CD4-positive, CD25-positive, alpha-beta regulatory T cell (primary cell): ENCODE measurements around the gene GSTK1. TPM values are rescaled to one million over a fixed set of nuclear protein-coding genes. Genes with fewer than 3 reads are reported as not detected.

Experiments used
- ATAC-seq, 2 donors: fragments of 150-1000 bp; cut with Tn5 transposase; one replicate each; pipeline ENCODE4 v1.10.0; 2021; ENCODE audit warnings: low read depth in 2 of 2, moderate number of reproducible peaks in 2 of 2, moderate library complexity in 1 of 2
- DNase-seq, 3 donors: peaks; one replicate each; pipeline versions ENCODE4 v3.0.0 to v3.0.0-alpha.2; 2012 to 2022; ENCODE audit warnings: mixed read lengths in 1 of 3
- H3K27ac ChIP-seq: one replicate; pipeline ENCODE4 v1.7.0; 2013; ENCODE audit warnings: mild to moderate bottlenecking, low read length; ENCODE audit not compliant: insufficient read depth, poor library complexity, severe bottlenecking
- H3K27me3 ChIP-seq: one replicate; pipeline ENCODE4 v1.7.0; 2013; ENCODE audit warnings: low read length; ENCODE audit not compliant: control insufficient read depth, insufficient read depth
- H3K36me3 ChIP-seq: one replicate; pipeline ENCODE4 v1.7.0; 2013; ENCODE audit warnings: mild to moderate bottlenecking, low read length, moderate library complexity; ENCODE audit not compliant: control insufficient read depth, insufficient read depth
- H3K4me1 ChIP-seq: 2 replicates; pipeline ENCODE4 v1.7.0; 2013; ENCODE audit warnings: mild to moderate bottlenecking, low read length; ENCODE audit not compliant: insufficient read depth, control insufficient read depth, poor library complexity, severe bottlenecking
- H3K4me3 ChIP-seq: one replicate; pipeline ENCODE4 v1.7.0; 2013; ENCODE audit warnings: low read depth, mild to moderate bottlenecking, low read length, moderate library complexity
- H3K9me3 ChIP-seq, 2 experiments: 1 replicate in 1 of 2; 2 replicates in 1 of 2; pipeline ENCODE4 v1.7.0; 2013; ENCODE audit warnings: low read length in 2 of 2, mild to moderate bottlenecking in 1 of 2, moderate library complexity in 1 of 2; ENCODE audit not compliant: control insufficient read depth in 2 of 2
- H3K27ac Mint-ChIP-seq, 3 donors: one replicate each; pipeline ENCODE4 v1.8.0; 2020 to 2022; ENCODE audit warnings: mild to moderate bottlenecking in 3 of 3, mixed read lengths in 3 of 3, moderate library complexity in 2 of 3
- H3K27me3 Mint-ChIP-seq: one replicate; pipeline ENCODE4 v1.8.0; 2022; ENCODE audit warnings: mild to moderate bottlenecking, mixed read lengths
- H3K36me3 Mint-ChIP-seq: one replicate; pipeline ENCODE4 v1.8.0; 2020; ENCODE audit warnings: mixed read lengths
- H3K4me1 Mint-ChIP-seq, 4 donors: one replicate each; pipeline ENCODE4 v1.8.0; 2020 to 2022; ENCODE audit warnings: mixed read lengths in 4 of 4, mild to moderate bottlenecking in 1 of 4
- H3K4me3 Mint-ChIP-seq, 4 donors: one replicate each; pipeline ENCODE4 v1.8.0; 2020 to 2022; ENCODE audit warnings: mild to moderate bottlenecking in 4 of 4, mixed read lengths in 4 of 4, moderate library complexity in 3 of 4
- H3K9me3 Mint-ChIP-seq, 7 donors: one replicate each; pipeline ENCODE4 v1.8.0; 2020 to 2022; ENCODE audit warnings: mixed read lengths in 7 of 7, mild to moderate bottlenecking in 3 of 7, moderate library complexity in 2 of 7
- polyA plus RNA-seq, 4 donors: library from polyadenylated mRNA; unstranded; fragments of 300-500 nt; fragmentation: Illumina TruSeq; gene quantifications; one replicate each; pipeline ENCODE4 v1.2.3, GENCODE V29; 2021
- total RNA-seq: library from RNA; stranded (reverse); gene quantifications from one replicate; pipeline ENCODE4 v1.2.3, GENCODE V29; 2022

Gene GSTK1
- total and polyA plus RNA-seq, 5 donors from 2014 or later = 475 to 845 (median 697) TPM

- H3K4me3 Mint-ChIP-seq = no peak within 1 kb of the TSS
- no peak within 1 kb of the TSS for H3K27ac Mint-ChIP-seq
- no peaks in the 10 kb centered on the region for H3K36me3 Mint-ChIP-seq
- ATAC-seq (no peak), DNase-seq (no peak)
- H3K27me3 Mint-ChIP-seq = peaks cover 46% of the 10 kb centered on the region
- no peaks in the 10 kb centered on the region for H3K4me1 ChIP-seq
- H3K4me3 ChIP-seq = no peak within 1 kb of the TSS
- no peaks in the 10 kb centered on the region for H3K9me3 ChIP-seq
- no peaks in the 10 kb centered on the region for H3K4me1 Mint-ChIP-seq
- H3K9me3 Mint-ChIP-seq = peaks cover 0 to 6% (median 0%) of the 10 kb centered on the region in 7 donors
- no peaks in the 10 kb centered on the region for H3K36me3 ChIP-seq
- H3K27me3 ChIP-seq = peaks cover 10% of the 10 kb centered on the region
- H3K27ac ChIP-seq = no peak within 1 kb of the TSS
Observed at GRCh38 chr7:143221737-143222136, 41.5 kb upstream of the GSTK1 start, which contains the start of gene TAS2R40. Gene TAS2R40, plus strand, starts transcription at chr7:143222037. Its CDS starts 42 bp downstream, at chr7:143222079.

- no peak overlapping the region for H3K27ac ChIP-seq
- Mint-ChIP-seq H3K9me3 (peaks cover 0 to 6% (median 0%) of the 10 kb centered on the region in 7 donors), H3K4me1 (no peaks in the 10 kb centered on the region), H3K4me3 (no peak overlapping the region), H3K27me3 (peaks cover 38% of the 10 kb centered on the region), H3K36me3 (no peaks in the 10 kb centered on the region), H3K27ac (no peak overlapping the region)
- H3K4me1 ChIP-seq = no peaks in the 10 kb centered on the region
- H3K4me3 ChIP-seq = no peak overlapping the region
- H3K9me3 ChIP-seq = no peaks in the 10 kb centered on the region
- DNase-seq (no peak), ATAC-seq (no peak)
- H3K27me3 ChIP-seq = peaks cover 10% of the 10 kb centered on the region
- H3K36me3 ChIP-seq = no peaks in the 10 kb centered on the region
Observed at GRCh38 chr7:143222782-143223181, 40.5 kb upstream of the GSTK1 start.

- Mint-ChIP-seq H3K27me3 (peaks cover 34% of the 10 kb centered on the region), H3K9me3 (peaks cover 0 to 6% (median 0%) of the 10 kb centered on the region in 7 donors), H3K4me3 (no peak overlapping the region), H3K27ac (no peak overlapping the region), H3K4me1 (no peaks in the 10 kb centered on the region), H3K36me3 (no peaks in the 10 kb centered on the region)
- Histone ChIP-seq H3K36me3 (no peaks in the 10 kb centered on the region), H3K4me3 (no peak overlapping the region), H3K9me3 (no peaks in the 10 kb centered on the region), H3K27me3 (peaks cover 10% of the 10 kb centered on the region), H3K4me1 (no peaks in the 10 kb centered on the region), H3K27ac (no peak overlapping the region)
- DNase-seq (no peak), ATAC-seq (no peak)
Observed at GRCh38 chr7:143223784-143224183, 39.5 kb upstream of the GSTK1 start.

GRCh38 chr7:143225047-143225446 is 38.2 kb upstream of the GSTK1 start:
- Histone ChIP-seq H3K4me1 (no peaks in the 10 kb centered on the region), H3K27me3 (peaks cover 10% of the 10 kb centered on the region), H3K4me3 (no peak overlapping the region), H3K9me3 (no peaks in the 10 kb centered on the region), H3K36me3 (no peaks in the 10 kb centered on the region), H3K27ac (no peak overlapping the region)
- no peak overlapping the region for H3K4me3 Mint-ChIP-seq
- H3K27ac Mint-ChIP-seq = no peak overlapping the region
- no peaks in the 10 kb centered on the region for H3K36me3 Mint-ChIP-seq
- peaks cover 0 to 6% (median 0%) of the 10 kb centered on the region in 7 donors for H3K9me3 Mint-ChIP-seq
- H3K4me1 Mint-ChIP-seq = no peaks in the 10 kb centered on the region
- ATAC-seq (no peak), DNase-seq (no peak)
- peaks cover 35% of the 10 kb centered on the region for H3K27me3 Mint-ChIP-seq

GRCh38 chr7:143227806-143228205 is 35.4 kb upstream of the GSTK1 start:
- ATAC-seq (no peak), DNase-seq (no peak)
- H3K4me3 Mint-ChIP-seq = no peak overlapping the region
- no peak overlapping the region for H3K27ac ChIP-seq
- H3K27me3 Mint-ChIP-seq = peaks cover 25% of the 10 kb centered on the region
- H3K9me3 Mint-ChIP-seq = peaks cover 0 to 4% (median 0%) of the 10 kb centered on the region in 7 donors
- no peaks in the 10 kb centered on the region for H3K36me3 ChIP-seq
- H3K27ac Mint-ChIP-seq = no peak overlapping the region
- H3K4me1 ChIP-seq = no peaks in the 10 kb centered on the region
- H3K36me3 Mint-ChIP-seq = no peaks in the 10 kb centered on the region
- peaks cover 6% of the 10 kb centered on the region for H3K27me3 ChIP-seq
- H3K4me1 Mint-ChIP-seq = no peaks in the 10 kb centered on the region
- no peaks in the 10 kb centered on the region for H3K9me3 ChIP-seq
- no peak overlapping the region for H3K4me3 ChIP-seq

GRCh38 chr7:143229054-143229790 is 34.0 kb upstream of the GSTK1 start:
- ATAC-seq = no peak
- H3K36me3 ChIP-seq = no peaks in the 10 kb centered on the region
- peaks cover 0 to 1% (median 0%) of the 10 kb centered on the region in 7 donors for H3K9me3 Mint-ChIP-seq

GRCh38 chr7:143230602-143231457 is 32.4 kb upstream of the GSTK1 start:
- H3K9me3 ChIP-seq = peaks cover 3 to 4% of the 10 kb centered on the region in 2 experiments
- H3K4me1 ChIP-seq = no peaks in the 10 kb centered on the region
- no peak overlapping the region for H3K27ac Mint-ChIP-seq
- ATAC-seq (no peak), DNase-seq (no peak)
- no peaks in the 10 kb centered on the region for H3K36me3 Mint-ChIP-seq
- no peak overlapping the region for H3K4me3 Mint-ChIP-seq
- H3K36me3 ChIP-seq = no peaks in the 10 kb centered on the region
- peaks cover 45% of the 10 kb centered on the region for H3K27me3 Mint-ChIP-seq
- H3K27ac ChIP-seq = no peak overlapping the region
- H3K4me1 Mint-ChIP-seq = no peaks in the 10 kb centered on the region
- no peak overlapping the region for H3K4me3 ChIP-seq
- H3K9me3 Mint-ChIP-seq = peaks cover 0 to 6% (median 0%) of the 10 kb centered on the region in 7 donors
- H3K27me3 ChIP-seq = peaks cover 1% of the 10 kb centered on the region

More at GRCh38 chr7:143229054-143229790, 34.0 kb upstream of the GSTK1 start:
- no peaks in the 10 kb centered on the region for H3K9me3 ChIP-seq
- H3K27me3 ChIP-seq = peaks cover 1% of the 10 kb centered on the region
- Mint-ChIP-seq H3K4me1 (no peaks in the 10 kb centered on the region), H3K4me3 (no peak overlapping the region), H3K36me3 (no peaks in the 10 kb centered on the region), H3K27ac (no peak overlapping the region), H3K27me3 (peaks cover 29% of the 10 kb centered on the region)
- H3K4me1 ChIP-seq = no peaks in the 10 kb centered on the region
- no peak overlapping the region for H3K4me3 ChIP-seq
- no peak overlapping the region for H3K27ac ChIP-seq
- no peak for DNase-seq
